MCF 10A (cell line): Measurements from ENCODE around the gene NIT1. TPM values are rescaled to one million over a fixed set of nuclear protein-coding genes. Genes with fewer than 3 reads are reported as not detected.

ENCODE experiments used
- BruUV-seq: library from RNA; stranded (reverse); fragments of 400-500 nt; replicated peaks from 2 replicates; lab custom pipeline; 2021; lab: Mats Ljungman, UMichigan
- CTCF ChIA-PET: fragments of 300-600 bp; sonication (Branson Sonifier 250); formaldehyde crosslinking; extraction: SDS; loops from one replicate; lab custom pipeline; 2021; ENCODE audit warnings: antibody characterized with exemption, inconsistent platforms; lab: Yijun Ruan, JAX
- POLR2A ChIA-PET: fragments of 300-600, 350-650 bp; sonication (Branson Sonifier 250); formaldehyde crosslinking; extraction: SDS; loops from one replicate; lab custom pipeline; 2020; ENCODE audit warnings: antibody characterized with exemption, inconsistent platforms; lab: Yijun Ruan, JAX
- DNase-seq: peaks from one replicate; pipeline ENCODE4 v3.0.0-alpha.2; 2018; ENCODE audit not compliant: unreplicated experiment
- H3K27ac Mint-ChIP-seq: one replicate; pipeline ENCODE4 v1.8.0; 2022; ENCODE audit warnings: mild to moderate bottlenecking, low read depth, mixed read lengths; ENCODE audit not compliant: unreplicated experiment
- H3K27me3 Mint-ChIP-seq: one replicate; pipeline ENCODE4 v1.8.0; 2022; ENCODE audit warnings: mixed read lengths; ENCODE audit not compliant: insufficient read depth, unreplicated experiment
- H3K36me3 Mint-ChIP-seq: one replicate; pipeline ENCODE4 v1.8.0; 2022; ENCODE audit warnings: mild to moderate bottlenecking, moderate library complexity, mixed read lengths; ENCODE audit not compliant: insufficient read depth, unreplicated experiment
- H3K4me1 Mint-ChIP-seq: one replicate; pipeline ENCODE4 v1.8.0; 2022; ENCODE audit warnings: mixed read lengths; ENCODE audit not compliant: insufficient read depth, unreplicated experiment
- H3K4me3 Mint-ChIP-seq: one replicate; pipeline ENCODE4 v1.8.0; 2022; ENCODE audit warnings: mild to moderate bottlenecking, moderate library complexity, mixed read lengths; ENCODE audit not compliant: unreplicated experiment
- H3K9me3 Mint-ChIP-seq: one replicate; pipeline ENCODE4 v1.8.0; 2022; ENCODE audit warnings: mixed read lengths; ENCODE audit not compliant: unreplicated experiment
- CTCF ChIP-seq: fragments of 200-600 bp; IDR thresholded peaks from one replicate; pipeline ENCODE4 v1.8.0; 2022; ENCODE audit warnings: antibody characterized with exemption, mild to moderate bottlenecking; ENCODE audit not compliant: unreplicated experiment
- intact Hi-C: fragments of 100-400 bp; cut with micrococcal nuclease; formaldehyde crosslinking; loops from 2 replicates; pipeline ENCODE4 v1.14.1; 2022
- total RNA-seq: library from RNA; stranded (reverse); gene quantifications from 2 replicates; pipeline ENCODE4 v1.2.3, GENCODE V29; 2022

Gene NIT1
- total RNA-seq, 1 experiment from 2014 or later: 73.4 TPM

GRCh38 chr1:161089251-161089924 is 28.5 kb upstream of the NIT1 start, which contains the start of gene NECTIN4:
NECTIN4 (minus strand) TSS chr1:161089558; CDS start chr1:161089296, 262 bp downstream.
- no peaks in the 10 kb centered on the region for H3K27me3 Mint-ChIP-seq
- CTCF ChIA-PET: interaction anchor here (0.6 to 6.5 kb wide), 6 partner anchors 8 to 482 kb away, joined by 3 to 80 read pairs (median 5); partner anchors contain the start of gene KLHDC9
- peaks cover 6% of the 10 kb centered on the region for H3K36me3 Mint-ChIP-seq
- H3K4me1 Mint-ChIP-seq: peaks cover 43% of the 10 kb centered on the region
- no TSS peak for BruUV-seq
- intact Hi-C loops: loop anchor here (10.0 kb wide), 1 partner anchor 745 kb away; the partner anchor contains the start of genes COPA and NCSTN
- no peaks in the 10 kb centered on the region for H3K9me3 Mint-ChIP-seq
- no peak for TF ChIP-seq CTCF
- H3K4me3 Mint-ChIP-seq: no peak within 1 kb of the TSS
- POLR2A ChIA-PET: interaction anchor here (0.5 to 1.3 kb wide), 4 partner anchors 10 to 105 kb away, joined by 3 to 5 read pairs (median 4); no protein-coding TSS in a partner anchor
- DNase-seq: no peak
- no peak within 1 kb of the TSS for H3K27ac Mint-ChIP-seq

GRCh38 chr1:161089938-161090337 is 28.0 kb upstream of the NIT1 start:
- Mint-ChIP-seq H3K9me3 (no peaks in the 10 kb centered on the region), H3K36me3 (peaks cover 6% of the 10 kb centered on the region), H3K27me3 (no peaks in the 10 kb centered on the region), H3K4me1 (peaks cover 40% of the 10 kb centered on the region), H3K27ac (no peak overlapping the region), H3K4me3 (no peak overlapping the region)
- TF ChIP-seq CTCF: no peak
- BruUV-seq: no TSS peak
- CTCF ChIA-PET: interaction anchor here (1.4 to 6.5 kb wide), 3 partner anchors 7 to 92 kb away, joined by 5 to 80 read pairs (median 12); partner anchors contain the start of gene KLHDC9
- no peak for DNase-seq
- POLR2A ChIA-PET: interaction anchor here (0.5 to 1.1 kb wide), 3 partner anchors 41 to 106 kb away, joined by 3 to 5 read pairs (median 4); no protein-coding TSS in a partner anchor
- intact Hi-C loops: loop anchor here (10.0 kb wide), 1 partner anchor 745 kb away; the partner anchor contains the start of genes COPA and NCSTN

- POLR2A ChIA-PET: no interaction called here
- intact Hi-C loops: no loop called here
- no peak overlapping the region for H3K4me3 Mint-ChIP-seq
- H3K27ac Mint-ChIP-seq: no peak overlapping the region
- BruUV-seq: no TSS peak
- peaks cover 6% of the 10 kb centered on the region for H3K36me3 Mint-ChIP-seq
- H3K27me3 Mint-ChIP-seq: no peaks in the 10 kb centered on the region
- TF ChIP-seq CTCF: no peak
- H3K9me3 Mint-ChIP-seq: no peaks in the 10 kb centered on the region
- H3K4me1 Mint-ChIP-seq: peaks cover 42% of the 10 kb centered on the region
- CTCF ChIA-PET: interaction anchor here (1.4 kb wide), 1 partner anchor 93 kb away, joined by 5 read pairs; no protein-coding TSS in a partner anchor
- DNase-seq: no peak
Measured at GRCh38 chr1:161090617-161091016, 27.3 kb upstream of the NIT1 start.

- no peak for TF ChIP-seq CTCF
- peaks cover 6% of the 10 kb centered on the region for H3K36me3 Mint-ChIP-seq
- DNase-seq: no peak
- BruUV-seq: no TSS peak
- no peaks in the 10 kb centered on the region for H3K27me3 Mint-ChIP-seq
- no peaks in the 10 kb centered on the region for H3K9me3 Mint-ChIP-seq
- no peak overlapping the region for H3K27ac Mint-ChIP-seq
- intact Hi-C loops: no loop called here
- CTCF ChIA-PET: no interaction called here
- H3K4me3 Mint-ChIP-seq: no peak overlapping the region
- peaks cover 41% of the 10 kb centered on the region for H3K4me1 Mint-ChIP-seq
- POLR2A ChIA-PET: interaction anchor here (1.0 kb wide), 1 partner anchor 75 kb away, joined by 4 read pairs; the partner anchor contains the start of gene PPOX
Measured at GRCh38 chr1:161091093-161091492, 26.8 kb upstream of the NIT1 start.
